ENCODE data around the gene ITPKB. TPM values are rescaled to one million over a fixed set of nuclear protein-coding genes. Genes with fewer than 3 reads are reported as not detected.
"Not testable (repeated sequence)": the region's sequence is repeated elsewhere in the genome, so short reads cannot be mapped to it uniquely, and the experiment has no call there.

The ITPKB gene
- total RNA-seq, 2 donors from 2014 or later: 26.9 to 28.4 TPM

- Histone ChIP-seq H3K27ac (no peak overlapping the region), H3K4me1 (ENCODE audit: control insufficient read depth in 1 of 2, low read depth in 2 of 2) (peaks cover 0 to 12% of the 10 kb centered on the region in 2 donors), H3K4me3 (no peak overlapping the region), H3K9me3 (no peaks in the 10 kb centered on the region), H3K27me3 (replicated peaks; ENCODE audit: insufficient read depth) (no peaks in the 10 kb centered on the region), H3K36me3 (peaks cover 20% of the 10 kb centered on the region)
- no peak for ATAC-seq (ENCODE audit: insufficient number of reproducible peaks, low FRiP score, low read depth)
- no peak for TF ChIP-seq CTCF (IDR thresholded peaks at IDR 0.05)
- no peak for DNase-seq (ENCODE audit: low spot score)
These were observed 95.9 kb downstream of the ITPKB start for GRCh38 chr1:226643177-226643576.

- Histone ChIP-seq H3K27me3 (replicated peaks; ENCODE audit: insufficient read depth) (no peaks in the 10 kb centered on the region), H3K9me3 (no peaks in the 10 kb centered on the region), H3K27ac (no peak overlapping the region), H3K36me3 (peaks cover 17% of the 10 kb centered on the region), H3K4me3 (no peak overlapping the region), H3K4me1 (ENCODE audit: control insufficient read depth in 1 of 2, low read depth in 2 of 2) (peaks cover 0 to 18% of the 10 kb centered on the region in 2 donors)
- no peak for DNase-seq (ENCODE audit: low spot score)
- no peak for ATAC-seq (ENCODE audit: insufficient number of reproducible peaks, low FRiP score, low read depth)
- no peak for TF ChIP-seq CTCF (IDR thresholded peaks at IDR 0.05)
These were observed 96.7 kb downstream of the ITPKB start for GRCh38 chr1:226642421-226642820.

- no peaks in the 10 kb centered on the region for H3K27me3 ChIP-seq (replicated peaks; ENCODE audit: insufficient read depth)
- H3K4me3 ChIP-seq: no peak overlapping the region
- peaks cover 0 to 20% of the 10 kb centered on the region in 2 donors for H3K4me1 ChIP-seq (ENCODE audit: control insufficient read depth in 1 of 2, low read depth in 2 of 2)
- no peaks in the 10 kb centered on the region for H3K9me3 ChIP-seq
- H3K27ac ChIP-seq: no peak overlapping the region
- TF ChIP-seq CTCF (IDR thresholded peaks at IDR 0.05): no peak
- no peak for ATAC-seq (ENCODE audit: insufficient number of reproducible peaks, low FRiP score, low read depth)
- no peak for DNase-seq (ENCODE audit: low spot score)
- peaks cover 11% of the 10 kb centered on the region for H3K36me3 ChIP-seq
These were observed 97.3 kb downstream of the ITPKB start for GRCh38 chr1:226641671-226642231.

DNA sequence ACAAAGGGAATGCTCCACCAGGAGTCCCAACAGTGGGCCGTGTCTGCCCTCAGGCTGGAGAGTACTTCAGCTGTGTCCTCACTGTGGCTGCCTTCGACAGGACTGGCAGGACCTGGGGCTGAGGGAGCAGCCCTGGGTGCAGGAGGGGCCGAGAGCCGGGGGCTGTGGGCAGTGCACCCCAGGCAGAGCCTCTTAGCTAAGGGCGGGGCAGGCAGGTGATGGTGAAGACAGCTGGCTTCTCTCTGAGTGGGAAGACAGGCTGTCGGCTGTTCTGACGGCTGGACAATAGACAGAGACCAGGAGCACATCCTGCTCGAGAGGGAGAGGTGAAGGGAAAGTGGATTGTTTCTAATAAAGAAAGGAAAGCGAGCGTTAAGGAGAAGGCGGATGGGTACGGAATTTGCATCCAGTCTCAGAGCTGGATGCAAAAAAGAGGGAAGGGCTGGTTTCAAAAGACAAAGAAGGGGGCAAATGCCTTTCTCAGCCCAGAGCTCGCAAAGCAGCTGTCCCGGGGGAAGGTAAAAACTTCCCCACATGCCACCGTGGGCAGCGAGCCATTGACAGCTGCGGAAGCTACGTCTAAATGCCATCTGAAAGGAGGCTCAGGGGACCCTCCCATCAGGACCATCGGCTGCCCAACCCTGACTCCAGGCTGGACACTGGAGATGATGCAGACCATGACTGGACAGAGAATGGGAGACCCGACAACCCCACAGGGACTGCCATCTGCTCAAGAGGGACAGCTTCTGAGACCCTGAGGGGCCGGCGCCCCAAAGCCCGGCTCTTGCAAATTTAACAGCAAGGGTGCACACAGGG lies 98.6 kb downstream of the ITPKB start:
- H3K4me1 ChIP-seq (ENCODE audit: control insufficient read depth in 1 of 2, low read depth in 2 of 2): peaks cover 0 to 11% of the 10 kb centered on the region in 2 donors
- H3K9me3 ChIP-seq: no peaks in the 10 kb centered on the region
- no peak overlapping the region for H3K4me3 ChIP-seq
- no peaks in the 10 kb centered on the region for H3K27me3 ChIP-seq (replicated peaks; ENCODE audit: insufficient read depth)
- ATAC-seq (ENCODE audit: insufficient number of reproducible peaks, low FRiP score, low read depth) (no peak), DNase-seq (ENCODE audit: low spot score) (no peak)
- no peak for TF ChIP-seq CTCF (IDR thresholded peaks at IDR 0.05)
- H3K36me3 ChIP-seq: peaks cover 10% of the 10 kb centered on the region
- H3K27ac ChIP-seq: no peak overlapping the region

DNA sequence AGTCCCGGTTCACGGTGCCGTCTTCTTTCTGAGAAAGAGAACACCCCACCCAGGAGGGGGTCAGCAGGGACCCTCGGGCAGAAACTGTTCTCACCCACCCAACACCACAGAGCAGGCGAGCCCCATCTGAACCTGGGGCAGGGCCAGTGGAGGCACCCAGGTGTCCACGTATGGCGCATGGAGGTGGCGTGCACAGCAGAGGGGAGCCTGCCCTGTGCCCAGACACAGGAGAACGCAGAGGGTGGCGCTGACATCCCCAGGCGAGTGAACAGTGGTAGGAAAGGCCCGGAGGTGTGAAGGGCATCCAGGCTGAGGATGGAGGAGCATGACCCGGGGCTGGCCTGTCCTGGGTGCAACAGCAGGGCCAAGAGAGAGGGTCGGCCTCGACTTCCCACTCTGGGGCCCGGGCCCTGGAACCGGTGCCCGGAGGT lies 99.4 kb downstream of the ITPKB start:
- Histone ChIP-seq H3K4me1 (ENCODE audit: control insufficient read depth in 1 of 2, low read depth in 2 of 2) (peaks cover 0 to 11% of the 10 kb centered on the region in 2 donors), H3K4me3 (no peak overlapping the region), H3K27ac (no peak overlapping the region), H3K9me3 (no peaks in the 10 kb centered on the region), H3K36me3 (peaks cover 10% of the 10 kb centered on the region), H3K27me3 (replicated peaks; ENCODE audit: insufficient read depth) (no peaks in the 10 kb centered on the region)
- ATAC-seq (ENCODE audit: insufficient number of reproducible peaks, low FRiP score, low read depth) (no peak), DNase-seq (ENCODE audit: low spot score) (no peak)
- TF ChIP-seq CTCF (IDR thresholded peaks at IDR 0.05): no peak

DNA sequence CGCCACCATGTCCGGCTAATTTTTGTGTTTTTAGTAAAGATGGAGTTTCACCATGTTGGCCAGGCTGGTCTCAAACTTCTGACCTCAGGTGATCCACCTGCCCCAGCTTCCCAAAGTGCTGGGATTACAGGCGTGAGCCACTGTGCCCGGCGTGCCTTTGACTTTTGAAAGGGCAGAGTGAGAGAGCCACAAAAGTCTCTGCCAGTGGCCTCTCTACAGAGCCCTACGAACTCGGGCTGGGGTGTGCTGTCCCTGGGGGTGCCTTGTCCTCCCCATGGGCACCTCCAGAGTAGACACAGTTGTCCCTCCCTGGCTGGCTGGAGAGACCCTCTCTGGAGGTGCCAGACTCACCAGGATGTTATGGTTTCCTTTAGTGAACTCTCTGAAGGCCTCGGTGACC lies 99.9 kb downstream of the ITPKB start:
- peaks cover 0 to 11% of the 10 kb centered on the region in 2 donors for H3K4me1 ChIP-seq (ENCODE audit: control insufficient read depth in 1 of 2, low read depth in 2 of 2)
- not testable (repeated sequence) for DNase-seq (ENCODE audit: low spot score); ATAC-seq (ENCODE audit: insufficient number of reproducible peaks, low FRiP score, low read depth); H3K4me3 ChIP-seq; H3K27ac ChIP-seq; H3K36me3 ChIP-seq; H3K9me3 ChIP-seq; H3K27me3 ChIP-seq (replicated peaks; ENCODE audit: insufficient read depth)

Measured in thoracic aorta (tissue), 2 donors.